AG09309 (cell line): ENCODE data around the gene FAM180B.
"Not testable (repeated sequence)": the region's sequence is repeated elsewhere in the genome, so short reads cannot be mapped to it uniquely, and the experiment has no call there.

Experiments used
- DNase-seq: peaks from one replicate; pipeline ENCODE4 v3.0.0-alpha.2; 2010; ENCODE audit warnings: low read depth
- H3K4me3 ChIP-seq: 2 replicates; pipeline ENCODE4 v1.5.1; 2011; ENCODE audit warnings: mild to moderate bottlenecking, low read depth, low read length, moderate library complexity; ENCODE audit not compliant: control insufficient read depth
- TF ChIP-seq, protein P1 (sequence below): IDR thresholded peaks from 2 replicates; pipeline ENCODE4 v1.5.1; 2011; ENCODE audit warnings: mild to moderate bottlenecking, low read depth, low read length, inconsistent platforms; ENCODE audit not compliant: insufficient read depth, control insufficient read depth; ENCODE audit errors: missing control alignments

The FAM180B gene

DNA sequence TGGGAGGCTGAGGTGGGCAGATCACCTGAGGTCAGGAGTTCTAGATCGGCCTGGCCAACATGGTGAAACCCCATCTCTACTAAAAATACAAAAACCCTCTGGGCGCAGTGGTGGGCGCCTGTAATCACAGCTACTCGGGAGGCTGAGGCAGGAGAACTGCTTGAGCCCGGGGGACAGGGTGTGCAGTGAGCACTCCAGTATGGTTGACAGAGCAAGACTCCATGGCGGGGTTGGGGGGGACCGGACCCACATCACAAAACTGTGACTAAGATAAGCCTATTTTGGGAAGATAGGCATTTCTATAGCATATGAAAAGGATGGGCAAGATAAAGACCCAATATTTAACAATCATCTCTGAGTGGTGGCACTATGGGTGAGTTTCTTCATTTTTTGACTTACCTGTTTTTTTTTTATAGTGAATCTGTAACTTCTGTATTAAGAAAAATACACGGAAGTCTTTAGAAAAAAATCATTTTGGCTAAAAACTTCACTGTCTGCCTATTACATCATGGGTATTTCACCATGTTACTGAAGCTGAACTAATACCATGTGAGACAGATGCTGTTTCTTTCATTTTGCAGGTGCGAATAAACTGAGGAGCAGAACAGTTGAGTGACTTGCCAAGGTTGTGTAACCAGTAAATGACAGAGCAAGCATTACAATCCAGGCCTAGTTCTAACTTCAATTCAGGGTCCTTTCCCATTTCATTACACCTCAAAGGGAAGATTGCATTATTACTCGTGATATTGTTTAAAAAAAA lies 36.0 kb upstream of the FAM180B start:
- TF ChIP-seq, protein P1, sequence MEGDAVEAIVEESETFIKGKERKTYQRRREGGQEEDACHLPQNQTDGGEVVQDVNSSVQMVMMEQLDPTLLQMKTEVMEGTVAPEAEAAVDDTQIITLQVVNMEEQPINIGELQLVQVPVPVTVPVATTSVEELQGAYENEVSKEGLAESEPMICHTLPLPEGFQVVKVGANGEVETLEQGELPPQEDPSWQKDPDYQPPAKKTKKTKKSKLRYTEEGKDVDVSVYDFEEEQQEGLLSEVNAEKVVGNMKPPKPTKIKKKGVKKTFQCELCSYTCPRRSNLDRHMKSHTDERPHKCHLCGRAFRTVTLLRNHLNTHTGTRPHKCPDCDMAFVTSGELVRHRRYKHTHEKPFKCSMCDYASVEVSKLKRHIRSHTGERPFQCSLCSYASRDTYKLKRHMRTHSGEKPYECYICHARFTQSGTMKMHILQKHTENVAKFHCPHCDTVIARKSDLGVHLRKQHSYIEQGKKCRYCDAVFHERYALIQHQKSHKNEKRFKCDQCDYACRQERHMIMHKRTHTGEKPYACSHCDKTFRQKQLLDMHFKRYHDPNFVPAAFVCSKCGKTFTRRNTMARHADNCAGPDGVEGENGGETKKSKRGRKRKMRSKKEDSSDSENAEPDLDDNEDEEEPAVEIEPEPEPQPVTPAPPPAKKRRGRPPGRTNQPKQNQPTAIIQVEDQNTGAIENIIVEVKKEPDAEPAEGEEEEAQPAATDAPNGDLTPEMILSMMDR: no peak
- DNase-seq: no peak
- no peak overlapping the region for H3K4me3 ChIP-seq

- no peak overlapping the region for H3K4me3 ChIP-seq
- DNase-seq: no peak
- TF ChIP-seq, protein P1: peak; percentile 40
Measured at GRCh38 chr11:47551086-47551485, 35.4 kb upstream of the FAM180B start.

DNA sequence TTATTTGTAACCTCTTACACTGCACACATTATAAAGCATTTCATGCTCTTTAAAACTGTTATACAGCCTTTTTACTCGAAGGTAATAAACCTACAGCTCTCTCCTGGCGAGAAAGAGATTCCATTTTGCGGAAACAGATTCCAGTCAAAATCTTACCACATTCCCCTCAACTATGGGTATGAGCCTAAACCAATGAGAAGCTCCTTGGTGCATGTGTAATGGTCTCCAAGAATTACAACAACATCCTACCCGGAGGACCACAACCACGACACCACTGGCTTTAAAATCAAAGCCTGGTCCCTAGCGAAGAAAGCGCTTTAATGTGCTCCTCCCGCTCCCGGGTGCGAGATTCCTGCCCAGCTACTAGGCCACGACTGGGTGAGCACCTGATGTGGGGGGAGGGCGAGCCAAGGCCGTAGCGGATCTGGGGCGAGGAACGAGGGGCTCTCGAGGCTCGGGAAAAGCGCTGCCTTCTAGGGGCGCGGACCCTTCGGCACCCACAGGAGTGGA lies 34.4 kb upstream of the FAM180B start:
- no peak for DNase-seq
- peak overlapping the region; percentile 90 for H3K4me3 ChIP-seq
- TF ChIP-seq, protein P1: no peak

DNA sequence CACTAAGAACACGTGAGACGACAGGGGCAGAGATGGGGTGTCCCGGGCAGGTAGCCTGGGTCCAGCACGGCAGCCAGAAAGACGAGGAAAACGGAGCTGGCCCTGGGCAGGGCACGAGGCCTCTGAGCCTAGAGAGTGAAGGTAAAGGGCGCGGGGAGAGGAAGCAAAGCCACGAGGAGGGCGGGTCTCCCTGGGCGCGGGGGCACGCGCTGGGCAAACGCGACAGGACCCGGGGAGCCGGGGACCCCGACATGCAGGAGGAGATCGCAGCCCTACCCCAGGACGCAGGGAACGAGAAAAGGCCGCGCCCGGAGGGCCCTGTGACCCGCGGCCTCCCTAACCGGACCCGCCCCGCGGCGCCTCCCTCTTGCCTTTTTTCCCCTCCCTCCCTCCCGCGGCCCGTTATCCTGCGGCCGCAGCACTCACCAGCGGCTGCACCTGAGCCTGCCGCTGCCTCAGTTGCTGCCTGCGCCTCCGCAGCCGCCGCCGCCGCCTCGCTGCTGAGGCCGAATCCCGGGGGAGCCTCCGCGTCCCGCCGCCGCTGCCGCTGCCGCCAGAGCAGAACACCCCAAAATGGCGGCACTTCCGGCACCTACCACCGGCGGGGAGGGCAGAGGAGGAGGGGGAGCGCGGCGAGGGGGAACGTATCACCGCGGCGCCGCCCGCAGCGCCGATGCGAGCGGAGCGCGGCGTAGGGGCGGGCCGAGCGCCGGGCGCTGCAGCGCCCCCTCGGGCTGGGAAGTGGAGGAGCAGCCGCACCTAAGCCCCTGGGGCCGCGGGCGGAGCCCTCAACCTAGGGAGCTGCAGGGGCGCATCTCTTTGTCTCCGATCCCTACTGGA lies 33.7 kb upstream of the FAM180B start, which contains the start of gene CELF1:
Gene CELF1 (minus strand): TSS at position 567 of the 840 bp plus-strand sequence. CDS start 53,609 bp downstream, outside the sequence.
- no peak for DNase-seq

GRCh38 chr11:47553406-47553743 lies 33.1 kb upstream of the FAM180B start:
- H3K4me3 ChIP-seq: peak overlapping the region; percentile 54
- TF ChIP-seq, protein P1: no peak
- DNase-seq: no peak

More for the DNA sequence above, 33.7 kb upstream of the FAM180B start, which contains the start of gene CELF1:
- peak within 1 kb of the TSS; percentile 90 for H3K4me3 ChIP-seq
- TF ChIP-seq, protein P1: peak; percentile 64

GRCh38 chr11:47557004-47557403 lies 29.5 kb upstream of the FAM180B start:
- H3K4me3 ChIP-seq, DNase-seq: not testable (repeated sequence)

GRCh38 chr11:47558695-47559094 lies 27.8 kb upstream of the FAM180B start:
- DNase-seq: no peak
- TF ChIP-seq, protein P1: no peak
- H3K4me3 ChIP-seq: no peak overlapping the region
